Small intestine (tissue), 7 donors: ENCODE measurements around the gene MCAT. TPM values are rescaled to one million over a fixed set of nuclear protein-coding genes. Genes with fewer than 3 reads are reported as not detected.

Experiments
- DNase-seq, 2 donors: peaks; one replicate each; pipeline versions ENCODE4 v3.0.0 to v3.0.0-alpha.2; 2013
- FAIRE-seq: peaks from 2 replicates; lab custom pipeline; 2012; peaks lifted over from hg19 to GRCh38; lab: Jason Lieb, UNC
- H3K27ac ChIP-seq, 3 donors: one replicate each; pipeline ENCODE4 v1.5.1; 2013; ENCODE audit warnings: low read length in 2 of 3, mild to moderate bottlenecking in 2 of 3, control low read depth in 1 of 3, inconsistent platforms in 1 of 3, low read depth in 1 of 3, moderate library complexity in 1 of 3
- H3K27me3 ChIP-seq, 3 donors: one replicate each; pipeline ENCODE4 v1.6.1; 2013; ENCODE audit warnings: low read length in 3 of 3, inconsistent platforms in 1 of 3; ENCODE audit not compliant: control insufficient read depth in 3 of 3, insufficient read depth in 3 of 3
- H3K36me3 ChIP-seq, 3 donors: one replicate each; pipeline ENCODE4 v1.6.1; 2013; ENCODE audit warnings: low read length in 3 of 3, inconsistent platforms in 1 of 3, low read depth in 1 of 3, mild to moderate bottlenecking in 1 of 3, moderate library complexity in 1 of 3; ENCODE audit not compliant: control insufficient read depth in 3 of 3, insufficient read depth in 2 of 3
- H3K4me1 ChIP-seq, 3 donors: one replicate each; pipeline ENCODE4 v1.6.1; 2013; ENCODE audit warnings: low read length in 2 of 3, inconsistent platforms in 1 of 3, low read depth in 1 of 3, mild to moderate bottlenecking in 1 of 3, moderate library complexity in 1 of 3; ENCODE audit not compliant: control insufficient read depth in 3 of 3, insufficient read depth in 2 of 3
- H3K4me3 ChIP-seq, 3 donors: one replicate each; pipeline ENCODE4 v1.5.1; 2013; ENCODE audit warnings: low read length in 3 of 3, control low read depth in 1 of 3, inconsistent platforms in 1 of 3, low read depth in 1 of 3, mild to moderate bottlenecking in 1 of 3, moderate library complexity in 1 of 3
- H3K9me3 ChIP-seq, 2 donors: one replicate each; pipeline ENCODE4 v1.6.1; 2013; ENCODE audit warnings: low read depth in 1 of 2, low read length in 1 of 2; ENCODE audit not compliant: control insufficient read depth in 2 of 2, insufficient read depth in 1 of 2
- WGBS, 3 donors: extraction: QIAGEN DNeasy Blood & Tissue Kit; methylation state at CpG; one replicate each; pipeline ENCODE4 v1.1.7; 2013; 5-methylcytosine and 5-hydroxymethylcytosine counted together
- polyA plus RNA-seq, 4 donors: library from polyadenylated mRNA; stranded (reverse) in 3 of 4; unstranded in 1 of 4; fragments of 200-250 nt in 3 of 4; fragments of 120-200 nt in 1 of 4; gene quantifications; one replicate each; pipeline versions ENCODE4 v1.2.1 to v1.2.3, GENCODE V29; 2013
- donor health status: healthy with polysubstance abuse.
- donor health status: control.
- donor health status: control.
- donor health status: Bipolar disorder and iron deficiency.
- donor health status: healthy.

MCAT gene
- polyA plus RNA-seq, 4 donors: 9.8 to 25.7 (median 13.1) TPM

GRCh38 chr22:43116932-43117331 lies 26.3 kb downstream of the MCAT start:
- H3K4me1 ChIP-seq: peaks cover 0 to 5% (median 2%) of the 10 kb centered on the region in 3 donors
- no peak overlapping the region for H3K4me3 ChIP-seq
- H3K27ac ChIP-seq: no peak overlapping the region
- H3K36me3 ChIP-seq: peaks cover 0 to 2% (median 0%) of the 10 kb centered on the region in 3 donors
- DNase-seq (no peak), FAIRE-seq (no peak)
- 91 to 98% (median 97%) methylated on average over 7 of the region's 7 CpGs for WGBS, 3 donors
- no peaks in the 10 kb centered on the region for H3K9me3 ChIP-seq
- H3K27me3 ChIP-seq: peaks cover 0 to 28% (median 0%) of the 10 kb centered on the region in 3 donors

DNA sequence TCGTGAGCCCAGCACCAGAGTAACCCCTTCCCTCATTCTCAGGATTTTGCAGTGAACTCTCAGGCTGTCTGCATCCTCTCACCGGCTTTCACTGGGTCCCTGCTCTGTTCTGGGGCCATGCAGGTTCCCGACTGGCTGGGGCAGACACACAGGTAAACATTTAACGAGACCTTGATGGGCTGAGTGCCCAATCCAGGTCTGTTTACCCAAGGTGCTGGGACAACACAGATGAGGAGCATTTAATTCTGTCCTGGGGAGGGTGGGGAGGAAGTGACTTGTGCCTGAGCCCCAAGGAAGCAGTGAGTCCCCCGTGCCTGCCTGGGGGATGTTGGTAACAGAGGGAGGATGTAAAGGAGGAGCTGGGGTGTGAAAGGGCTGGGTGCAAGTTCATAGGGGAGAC lies 28.2 kb downstream of the MCAT start:
- FAIRE-seq (no peak), DNase-seq (peak in 1 of 2 donors; percentile 76)
- no peaks in the 10 kb centered on the region for H3K36me3 ChIP-seq
- H3K4me1 ChIP-seq: peaks cover 0 to 10% (median 2%) of the 10 kb centered on the region in 3 donors
- WGBS, 3 donors: 11 to 35% (median 21%) methylated on average over 5 of the region's 5 CpGs
- H3K4me3 ChIP-seq: no peak overlapping the region
- peak overlapping the region in 1 of 3 donors; percentile 14 for H3K27ac ChIP-seq
- H3K9me3 ChIP-seq: no peaks in the 10 kb centered on the region
- H3K27me3 ChIP-seq: peaks cover 0 to 46% (median 0%) of the 10 kb centered on the region in 3 donors

DNA sequence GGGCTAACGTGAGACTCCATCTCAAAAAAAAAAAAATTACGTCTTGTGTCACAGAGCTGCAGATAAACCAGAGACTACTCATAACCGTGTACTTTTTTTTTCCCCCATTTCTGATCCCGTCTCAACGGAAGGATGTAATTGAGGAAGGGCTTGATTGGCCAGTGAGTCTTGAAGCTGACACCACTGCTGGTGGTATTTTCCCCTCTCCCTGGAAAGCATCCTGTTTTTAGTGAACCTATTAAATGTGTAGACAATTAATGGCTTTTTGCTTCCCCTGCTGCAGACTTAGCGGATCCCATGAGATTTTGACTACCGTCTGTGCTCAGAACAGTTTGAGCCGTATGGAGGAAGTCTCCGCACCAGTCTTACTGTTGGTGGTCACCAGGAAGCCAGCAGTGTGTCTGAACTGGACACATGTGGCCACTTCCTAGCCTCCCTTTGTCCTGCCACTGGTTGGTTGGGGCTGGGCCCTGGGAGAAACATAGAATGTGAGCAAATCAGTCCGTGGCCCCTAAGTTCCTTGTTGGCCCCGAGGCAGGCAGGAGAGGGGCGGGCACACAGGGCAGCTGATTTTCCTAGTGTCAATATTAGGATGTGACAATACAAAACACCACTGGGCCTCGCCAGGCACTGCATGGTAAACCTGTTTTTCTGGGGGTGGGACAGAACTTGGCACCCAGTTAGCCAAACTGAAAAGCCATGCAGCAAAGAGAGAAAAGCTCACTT lies 29.5 kb downstream of the MCAT start:
- Histone ChIP-seq H3K27me3 (peaks cover 0 to 59% (median 0%) of the 10 kb centered on the region in 3 donors), H3K36me3 (no peaks in the 10 kb centered on the region), H3K27ac (no peak overlapping the region), H3K4me3 (no peak overlapping the region), H3K4me1 (peaks cover 0 to 12% (median 2%) of the 10 kb centered on the region in 3 donors), H3K9me3 (no peaks in the 10 kb centered on the region)
- WGBS, 3 donors: 53 to 56% (median 54%) methylated on average over 13 of the region's 13 CpGs
- DNase-seq (no peak), FAIRE-seq (no peak)

DNA sequence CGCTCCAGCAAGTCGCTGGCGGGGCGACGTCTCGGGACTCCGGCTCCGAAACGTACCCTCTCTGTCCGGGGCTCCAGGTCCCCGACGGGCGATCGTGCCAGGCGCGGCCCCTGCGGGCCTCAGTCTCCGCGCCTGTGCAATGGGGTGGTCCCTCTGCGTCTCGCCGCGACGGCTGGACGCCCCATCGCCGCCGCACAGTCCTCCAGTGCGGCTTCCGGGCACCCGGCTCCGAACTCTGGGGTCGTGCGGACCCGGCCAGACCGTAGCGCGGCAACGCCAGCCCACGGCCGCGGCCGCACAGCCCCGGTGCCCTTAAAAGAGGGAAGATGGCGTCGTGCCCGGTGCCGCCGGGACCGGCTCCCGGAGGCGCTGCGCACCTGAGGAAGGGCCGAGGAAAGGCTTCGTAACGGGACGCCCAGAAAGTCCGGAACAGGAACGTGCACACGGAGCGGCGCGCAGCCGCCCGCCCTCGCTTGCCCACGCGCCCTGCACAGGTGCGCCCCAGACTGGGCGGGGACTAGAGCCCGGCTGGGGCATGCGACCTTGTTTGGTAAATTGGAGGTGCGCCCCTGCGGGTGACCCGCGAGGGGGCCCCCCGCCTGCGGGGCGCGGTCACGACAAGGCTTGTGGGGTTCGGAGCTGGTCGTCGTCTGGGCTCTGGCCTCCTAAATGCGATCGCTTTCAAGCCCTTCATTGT lies 32.1 kb downstream of the MCAT start:
- DNase-seq (peak; percentile 69 to 70), FAIRE-seq (no peak)
- H3K4me3 ChIP-seq: peak overlapping the region; percentile 27 to 74 (median 73)
- H3K4me1 ChIP-seq: peaks cover 0 to 12% (median 0%) of the 10 kb centered on the region in 3 donors
- H3K27ac ChIP-seq: peak overlapping the region in 2 of 3 donors; percentile 27 to 34
- whole genome bisulfite sequencing, 3 donors: 1 to 2% (median 1%) methylated on average over 42 to 86 of the region's 86 CpGs
- peaks cover 0 to 66% (median 0%) of the 10 kb centered on the region in 3 donors for H3K27me3 ChIP-seq
- no peaks in the 10 kb centered on the region for H3K36me3 ChIP-seq
- H3K9me3 ChIP-seq: no peaks in the 10 kb centered on the region

DNA sequence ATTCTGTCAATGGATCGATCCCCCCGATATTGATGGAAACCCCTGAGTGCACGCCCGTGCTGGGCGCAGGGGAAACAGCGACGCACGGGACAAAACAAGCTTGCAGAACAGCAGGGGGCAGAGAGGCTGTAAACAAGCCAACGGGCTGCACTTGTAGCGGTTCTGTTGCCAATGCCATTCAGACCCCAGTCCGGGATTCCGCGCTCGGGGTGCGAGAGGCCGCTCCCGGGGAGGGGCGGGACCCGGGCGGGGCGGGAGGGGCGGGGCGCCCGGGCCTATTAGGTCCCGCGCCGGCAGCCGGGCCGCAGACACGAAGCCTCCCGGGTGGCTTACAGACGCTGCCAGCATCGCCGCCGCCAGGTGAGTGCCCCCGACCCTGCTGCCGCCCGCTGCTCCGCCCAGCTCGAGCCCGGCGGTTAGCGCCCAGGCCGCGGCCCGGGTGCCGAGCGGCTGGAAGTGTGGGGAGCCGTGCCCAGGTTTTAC lies 32.7 kb downstream of the MCAT start, which contains the start of gene BIK:
BIK (plus strand) TSS at position 307 of the 483 bp plus-strand sequence. CDS start 13,273 bp downstream, outside the sequence.
- 0 to 1% (median 0%) methylated on average over 30 to 49 of the region's 49 CpGs for WGBS, 3 donors
- DNase-seq (peak; percentile 41 to 67), FAIRE-seq (no peak)
- Histone ChIP-seq H3K36me3 (no peaks in the 10 kb centered on the region), H3K4me1 (peaks cover 0 to 12% (median 0%) of the 10 kb centered on the region in 3 donors), H3K27ac (peak within 1 kb of the TSS in 2 of 3 donors; percentile 27 to 34), H3K4me3 (peak within 1 kb of the TSS; percentile 27 to 74 (median 73)), H3K9me3 (no peaks in the 10 kb centered on the region), H3K27me3 (peaks cover 0 to 67% (median 0%) of the 10 kb centered on the region in 3 donors)

- 11 to 18% (median 17%) methylated on average over 32 of the region's 32 CpGs for WGBS, 3 donors
- Histone ChIP-seq H3K4me1 (peaks cover 0 to 12% (median 0%) of the 10 kb centered on the region in 3 donors), H3K27ac (no peak overlapping the region), H3K9me3 (no peaks in the 10 kb centered on the region), H3K36me3 (no peaks in the 10 kb centered on the region), H3K27me3 (peaks cover 0 to 64% (median 0%) of the 10 kb centered on the region in 3 donors), H3K4me3 (peak overlapping the region in 1 of 3 donors; percentile 74)
- DNase-seq (peak in 1 of 2 donors; percentile 34), FAIRE-seq (no peak)
Measured at GRCh38 chr22:43109921-43110443, 33.2 kb downstream of the MCAT start.

DNA sequence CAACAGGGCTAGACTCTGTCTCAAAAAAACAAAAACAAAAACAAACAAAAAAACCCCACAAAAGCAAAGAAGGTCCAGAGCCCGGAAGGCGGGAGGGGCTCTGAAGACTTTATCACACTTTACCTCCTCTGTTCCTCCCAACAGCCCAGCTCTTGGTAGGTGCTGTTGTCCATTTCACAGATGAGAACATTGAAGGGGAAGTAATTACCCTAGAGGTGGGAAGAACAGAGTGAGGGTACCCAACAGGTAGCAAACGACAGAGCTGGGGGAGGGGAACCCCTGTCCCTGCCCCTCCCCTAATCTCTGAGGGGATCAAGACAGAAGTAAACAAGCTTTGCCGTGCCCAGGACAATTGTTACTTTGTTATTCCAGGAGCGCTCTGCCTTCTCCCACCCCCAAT lies 33.7 kb downstream of the MCAT start:
- FAIRE-seq (no peak), DNase-seq (no peak)
- H3K9me3 ChIP-seq: no peaks in the 10 kb centered on the region
- H3K27me3 ChIP-seq: peaks cover 0 to 60% (median 0%) of the 10 kb centered on the region in 3 donors
- 52 to 61% (median 60%) methylated on average over 5 of the region's 5 CpGs for WGBS, 3 donors
- H3K27ac ChIP-seq: no peak overlapping the region
- H3K4me3 ChIP-seq: no peak overlapping the region
- peaks cover 0 to 12% (median 0%) of the 10 kb centered on the region in 3 donors for H3K4me1 ChIP-seq
- H3K36me3 ChIP-seq: no peaks in the 10 kb centered on the region

GRCh38 chr22:43106302-43106701 lies 36.9 kb downstream of the MCAT start:
- DNase-seq: no peak
- Histone ChIP-seq H3K36me3 (no peaks in the 10 kb centered on the region), H3K4me3 (no peak overlapping the region), H3K9me3 (no peaks in the 10 kb centered on the region), H3K4me1 (peaks cover 0 to 18% (median 0%) of the 10 kb centered on the region in 3 donors), H3K27me3 (peaks cover 0 to 32% (median 0%) of the 10 kb centered on the region in 3 donors), H3K27ac (no peak overlapping the region)
- no peak for FAIRE-seq
- WGBS, 3 donors: 91 to 97% (median 91%) methylated on average over 8 of the region's 8 CpGs
